GM12892 (cell line): ENCODE measurements around the gene L1CAM.

Experiments
- POLR2A ChIP-seq: IDR thresholded peaks from 2 replicates; pipeline ENCODE4 v1.6.1; 2011; ENCODE audit warnings: low read depth, low read length, control low read depth
- POLR2AphosphoS5 ChIP-seq: IDR thresholded peaks from 2 replicates; pipeline ENCODE4 v1.6.1; 2011; ENCODE audit warnings: low read depth, low read length, control low read depth
- TAF1 ChIP-seq: IDR thresholded peaks from 2 replicates; pipeline ENCODE4 v1.6.1; 2011; ENCODE audit warnings: low read depth, mild to moderate bottlenecking, control low read depth, low read length, borderline replicate concordance

- TF ChIP-seq POLR2AphosphoS5, result no peak
- TF ChIP-seq POLR2A, result no peak
- no peak for TF ChIP-seq TAF1
These were observed 40.1 kb downstream of the L1CAM start for GRCh38 chrX:153845842-153846241.
